ENCODE measurements around the gene MYL5. TPM values are rescaled to one million over a fixed set of nuclear protein-coding genes. Genes with fewer than 3 reads are reported as not detected.

MYL5 gene
- total RNA-seq, 1 donor from 2014 or later: 17.5 TPM

DNA sequence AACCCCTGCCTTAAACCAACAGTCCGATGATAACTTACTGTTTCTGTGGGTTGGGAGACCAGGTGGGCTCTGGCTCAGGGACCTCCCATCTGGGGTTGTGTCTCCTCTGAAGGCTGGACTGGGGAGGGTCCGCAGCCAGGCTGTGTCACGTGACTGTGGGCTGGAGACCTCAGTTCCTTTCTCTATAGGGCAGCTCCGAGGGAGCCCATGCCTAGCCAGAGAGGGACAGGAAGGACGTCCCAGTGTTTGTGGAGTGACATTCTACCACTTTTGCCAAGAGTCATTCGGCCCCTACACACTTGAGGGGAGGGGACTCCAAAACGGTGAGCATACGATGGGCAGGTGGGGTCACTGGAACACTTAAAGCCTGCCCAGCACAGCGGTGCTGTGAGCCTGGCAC lies 35.8 kb downstream of the MYL5 start:
- Histone ChIP-seq H3K27me3 (ENCODE audit: insufficient read depth, low read length) (no peaks in the 10 kb centered on the region), H3K4me3 (ENCODE audit: insufficient read depth, low read depth, low read length) (no peak overlapping the region), H3K27ac (ENCODE audit: low read depth, low read length) (no peak overlapping the region), H2AFZ (ENCODE audit: low read depth, low read length) (no peak overlapping the region), H4K20me1 (ENCODE audit: insufficient read depth, low read length) (peaks cover 72% of the 10 kb centered on the region), H3K79me2 (ENCODE audit: insufficient read depth, low read length) (peaks cover 87% of the 10 kb centered on the region), H3K4me2 (ENCODE audit: low read length) (no peak overlapping the region), H3K4me1 (ENCODE audit: insufficient read depth, low read length) (peaks cover 10% of the 10 kb centered on the region), H3K36me3 (ENCODE audit: insufficient read depth, low read length) (peaks cover 2% of the 10 kb centered on the region), H3K9me3 (ENCODE audit: insufficient read depth, low read depth, low read length) (no peaks in the 10 kb centered on the region), H3K9ac (ENCODE audit: low read length) (no peak overlapping the region)
- TF ChIP-seq, protein P1, sequence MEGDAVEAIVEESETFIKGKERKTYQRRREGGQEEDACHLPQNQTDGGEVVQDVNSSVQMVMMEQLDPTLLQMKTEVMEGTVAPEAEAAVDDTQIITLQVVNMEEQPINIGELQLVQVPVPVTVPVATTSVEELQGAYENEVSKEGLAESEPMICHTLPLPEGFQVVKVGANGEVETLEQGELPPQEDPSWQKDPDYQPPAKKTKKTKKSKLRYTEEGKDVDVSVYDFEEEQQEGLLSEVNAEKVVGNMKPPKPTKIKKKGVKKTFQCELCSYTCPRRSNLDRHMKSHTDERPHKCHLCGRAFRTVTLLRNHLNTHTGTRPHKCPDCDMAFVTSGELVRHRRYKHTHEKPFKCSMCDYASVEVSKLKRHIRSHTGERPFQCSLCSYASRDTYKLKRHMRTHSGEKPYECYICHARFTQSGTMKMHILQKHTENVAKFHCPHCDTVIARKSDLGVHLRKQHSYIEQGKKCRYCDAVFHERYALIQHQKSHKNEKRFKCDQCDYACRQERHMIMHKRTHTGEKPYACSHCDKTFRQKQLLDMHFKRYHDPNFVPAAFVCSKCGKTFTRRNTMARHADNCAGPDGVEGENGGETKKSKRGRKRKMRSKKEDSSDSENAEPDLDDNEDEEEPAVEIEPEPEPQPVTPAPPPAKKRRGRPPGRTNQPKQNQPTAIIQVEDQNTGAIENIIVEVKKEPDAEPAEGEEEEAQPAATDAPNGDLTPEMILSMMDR (IDR thresholded peaks at IDR 0.05; ENCODE audit: insufficient read depth, low read depth, low read length): no peak
- TF ChIP-seq EZH2 (IDR thresholded peaks at IDR 0.05; ENCODE audit: insufficient read depth, low read length): no peak
- H3K27me3 Mint-ChIP-seq (ENCODE audit: low read depth, unreplicated experiment): no peaks in the 10 kb centered on the region
- DNase-seq (ENCODE audit: low read depth) (no peak), FAIRE-seq (no peak)
- H3K9me3 Mint-ChIP-seq (ENCODE audit: unreplicated experiment): no peaks in the 10 kb centered on the region
- no peak overlapping the region for H3K27ac Mint-ChIP-seq (ENCODE audit: unreplicated experiment)
- no peak overlapping the region for H3K4me3 Mint-ChIP-seq (ENCODE audit: unreplicated experiment)
- H3K36me3 Mint-ChIP-seq (ENCODE audit: low read depth, unreplicated experiment): peaks cover 3% of the 10 kb centered on the region
- H3K4me1 Mint-ChIP-seq (ENCODE audit: low read depth, unreplicated experiment): peaks cover 13% of the 10 kb centered on the region

DNA sequence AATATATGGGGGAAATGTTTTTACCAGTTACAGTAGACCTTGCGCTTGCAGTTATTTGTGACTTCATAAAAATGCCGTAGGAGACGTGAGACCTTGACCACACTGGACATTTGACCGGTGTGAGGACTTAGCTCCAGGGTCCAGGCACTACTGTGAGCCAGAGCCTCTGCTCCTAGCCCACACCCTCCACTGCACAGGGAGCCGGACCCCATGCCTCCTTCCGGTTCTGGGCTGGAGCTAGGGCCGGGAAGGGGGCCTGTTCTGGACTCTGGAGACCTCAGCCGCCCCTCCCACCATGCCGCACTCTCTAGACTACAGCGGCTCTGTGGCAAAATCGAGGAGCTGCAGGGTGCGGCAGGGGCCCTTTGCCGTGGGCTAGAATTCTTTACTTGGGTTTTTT lies 36.6 kb downstream of the MYL5 start:
- H3K27me3 ChIP-seq (ENCODE audit: insufficient read depth, low read length): no peaks in the 10 kb centered on the region
- H3K4me3 Mint-ChIP-seq (ENCODE audit: unreplicated experiment): no peak overlapping the region
- H3K9me3 ChIP-seq (ENCODE audit: insufficient read depth, low read depth, low read length): no peaks in the 10 kb centered on the region
- H3K4me2 ChIP-seq (ENCODE audit: low read length): no peak overlapping the region
- no peak overlapping the region for H3K27ac Mint-ChIP-seq (ENCODE audit: unreplicated experiment)
- FAIRE-seq: no peak
- DNase-seq (ENCODE audit: low read depth): no peak
- peaks cover 10% of the 10 kb centered on the region for H3K4me1 ChIP-seq (ENCODE audit: insufficient read depth, low read length)
- no peak for TF ChIP-seq EZH2 (IDR thresholded peaks at IDR 0.05; ENCODE audit: insufficient read depth, low read length)
- TF ChIP-seq, protein P1 (IDR thresholded peaks at IDR 0.05; ENCODE audit: insufficient read depth, low read depth, low read length): no peak
- no peak overlapping the region for H3K27ac ChIP-seq (ENCODE audit: low read depth, low read length)
- no peaks in the 10 kb centered on the region for H3K9me3 Mint-ChIP-seq (ENCODE audit: unreplicated experiment)
- no peaks in the 10 kb centered on the region for H3K27me3 Mint-ChIP-seq (ENCODE audit: low read depth, unreplicated experiment)
- H3K9ac ChIP-seq (ENCODE audit: low read length): no peak overlapping the region
- peaks cover 4% of the 10 kb centered on the region for H3K36me3 Mint-ChIP-seq (ENCODE audit: low read depth, unreplicated experiment)
- peaks cover 13% of the 10 kb centered on the region for H3K4me1 Mint-ChIP-seq (ENCODE audit: low read depth, unreplicated experiment)
- H4K20me1 ChIP-seq (ENCODE audit: insufficient read depth, low read length): peaks cover 74% of the 10 kb centered on the region
- H3K4me3 ChIP-seq (ENCODE audit: insufficient read depth, low read depth, low read length): no peak overlapping the region
- H2AFZ ChIP-seq (ENCODE audit: low read depth, low read length): no peak overlapping the region
- H3K79me2 ChIP-seq (ENCODE audit: insufficient read depth, low read length): peaks cover 91% of the 10 kb centered on the region
- H3K36me3 ChIP-seq (ENCODE audit: insufficient read depth, low read length): peaks cover 2% of the 10 kb centered on the region

DNA sequence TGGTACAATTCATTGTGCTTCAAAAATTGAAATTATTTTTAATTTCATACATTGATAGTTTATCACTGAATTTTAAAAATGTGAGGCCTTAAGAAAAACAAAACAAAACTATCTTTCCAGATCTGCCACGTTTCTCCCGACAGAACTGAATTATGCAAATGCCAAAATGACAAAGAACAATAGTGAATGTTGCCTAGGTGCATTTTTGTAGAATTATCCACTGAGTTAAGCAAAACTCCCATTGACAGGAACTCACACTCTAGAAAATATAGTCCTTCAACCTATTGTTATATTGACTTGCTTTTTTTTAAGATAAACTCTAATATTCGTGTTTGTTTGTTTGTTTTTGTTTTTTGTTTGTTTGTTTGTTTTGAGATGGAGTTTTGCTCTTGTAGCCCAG lies 37.8 kb downstream of the MYL5 start:
- no peak overlapping the region for H2AFZ ChIP-seq (ENCODE audit: low read depth, low read length)
- no peaks in the 10 kb centered on the region for H3K9me3 ChIP-seq (ENCODE audit: insufficient read depth, low read depth, low read length)
- peaks cover 71% of the 10 kb centered on the region for H4K20me1 ChIP-seq (ENCODE audit: insufficient read depth, low read length)
- TF ChIP-seq, protein P1 (IDR thresholded peaks at IDR 0.05; ENCODE audit: insufficient read depth, low read depth, low read length): no peak
- TF ChIP-seq EZH2 (IDR thresholded peaks at IDR 0.05; ENCODE audit: insufficient read depth, low read length): no peak
- H3K27me3 ChIP-seq (ENCODE audit: insufficient read depth, low read length): no peaks in the 10 kb centered on the region
- H3K4me1 ChIP-seq (ENCODE audit: insufficient read depth, low read length): peaks cover 8% of the 10 kb centered on the region
- no peak for FAIRE-seq
- no peak overlapping the region for H3K4me3 ChIP-seq (ENCODE audit: insufficient read depth, low read depth, low read length)
- DNase-seq (ENCODE audit: low read depth): no peak
- Mint-ChIP-seq H3K4me1 (ENCODE audit: low read depth, unreplicated experiment) (peaks cover 13% of the 10 kb centered on the region), H3K36me3 (ENCODE audit: low read depth, unreplicated experiment) (peaks cover 4% of the 10 kb centered on the region), H3K4me3 (ENCODE audit: unreplicated experiment) (no peak overlapping the region), H3K27me3 (ENCODE audit: low read depth, unreplicated experiment) (no peaks in the 10 kb centered on the region), H3K27ac (ENCODE audit: unreplicated experiment) (no peak overlapping the region), H3K9me3 (ENCODE audit: unreplicated experiment) (no peaks in the 10 kb centered on the region)
- no peak overlapping the region for H3K27ac ChIP-seq (ENCODE audit: low read depth, low read length)
- H3K9ac ChIP-seq (ENCODE audit: low read length): no peak overlapping the region
- peaks cover 2% of the 10 kb centered on the region for H3K36me3 ChIP-seq (ENCODE audit: insufficient read depth, low read length)
- H3K79me2 ChIP-seq (ENCODE audit: insufficient read depth, low read length): peaks cover 88% of the 10 kb centered on the region
- no peak overlapping the region for H3K4me2 ChIP-seq (ENCODE audit: low read length)
